GM23338 (cell line): Measurements from ENCODE around the gene INTS13. TPM values are rescaled to one million over a fixed set of nuclear protein-coding genes. Genes with fewer than 3 reads are reported as not detected.
A peak's percentile ranks its signal among the peaks of the same experiment; 100 is the strongest.

ENCODE experiments used
- ATAC-seq: fragments of 200-7000 bp; cut with Tn5 transposase; 3 replicates; pipeline ENCODE4 v1.9.1; 2020
- DNase-seq: peaks from one replicate; pipeline ENCODE4 v3.0.0-alpha.2; 2015; ENCODE audit warnings: low spot score
- H2AFZ ChIP-seq: fragments of 200-600 bp; sonication (generic); 2 replicates; pipeline ENCODE4 v1.8.0; 2016; ENCODE audit warnings: antibody characterized with exemption, mild to moderate bottlenecking, moderate library complexity
- H3F3A ChIP-seq: fragments of 200-600 bp; sonication (generic); replicated peaks from 2 replicates; pipeline ENCODE4 v1.8.0; 2017; ENCODE audit warnings: antibody characterized with exemption, mixed run types, low read depth
- H3K27ac ChIP-seq: fragments of 200-600 bp; sonication (generic); 2 replicates; pipeline ENCODE4 v1.6.1; 2016; ENCODE audit warnings: low read depth
- H3K27me3 ChIP-seq: fragments of 200-600 bp; sonication (generic); 2 replicates; pipeline ENCODE4 v1.8.0; 2016; ENCODE audit warnings: mild to moderate bottlenecking, mixed run types, moderate library complexity; ENCODE audit not compliant: insufficient read depth
- H3K36me3 ChIP-seq: fragments of 200-600 bp; sonication (generic); 2 replicates; pipeline ENCODE4 v1.8.0; 2016; ENCODE audit warnings: mild to moderate bottlenecking; ENCODE audit not compliant: insufficient read depth
- H3K4me1 ChIP-seq: fragments of 200-600 bp; sonication (generic); 2 replicates; pipeline ENCODE4 v1.8.0; 2016; ENCODE audit warnings: mild to moderate bottlenecking, moderate library complexity; ENCODE audit not compliant: insufficient read depth
- H3K4me2 ChIP-seq: fragments of 200-600 bp; sonication (generic); 2 replicates; pipeline ENCODE4 v1.7.1; 2017; ENCODE audit warnings: mixed run types
- H3K4me3 ChIP-seq: fragments of 200-600 bp; sonication (generic); 2 replicates; pipeline ENCODE4 v1.6.1; 2016; ENCODE audit warnings: mixed run types
- H3K79me2 ChIP-seq: fragments of 200-600 bp; sonication (generic); replicated peaks from 2 replicates; pipeline ENCODE4 v1.8.0; 2017; ENCODE audit warnings: mild to moderate bottlenecking; ENCODE audit not compliant: insufficient read depth
- H3K9me2 ChIP-seq: fragments of 200-600 bp; sonication (generic); 2 replicates; pipeline ENCODE4 v1.8.0; 2017; ENCODE audit not compliant: insufficient read depth
- H4K20me1 ChIP-seq: fragments of 200-600 bp; sonication (generic); replicated peaks from 2 replicates; pipeline ENCODE4 v1.8.0; 2017; ENCODE audit warnings: mild to moderate bottlenecking; ENCODE audit not compliant: insufficient read depth
- H3K27ac Mint-ChIP-seq: 2 replicates; pipeline ENCODE4 v1.8.0; 2020; ENCODE audit warnings: inconsistent platforms, mild to moderate bottlenecking, moderate library complexity, mixed read lengths
- H3K27me3 Mint-ChIP-seq: 3 replicates; pipeline ENCODE4 v1.8.0; 2022; ENCODE audit warnings: low read depth, mild to moderate bottlenecking, moderate library complexity, mixed read lengths, inconsistent platforms; ENCODE audit not compliant: insufficient read depth, poor library complexity
- H3K36me3 Mint-ChIP-seq: 3 replicates; pipeline ENCODE4 v1.8.0; 2021; ENCODE audit warnings: low read depth, mild to moderate bottlenecking, inconsistent platforms, moderate library complexity, mixed read lengths
- H3K4me1 Mint-ChIP-seq: 3 replicates; pipeline ENCODE4 v1.8.0; 2020; ENCODE audit warnings: mild to moderate bottlenecking, inconsistent platforms, mixed read lengths
- H3K4me3 Mint-ChIP-seq: 3 replicates; pipeline ENCODE4 v1.8.0; 2021; ENCODE audit warnings: moderate library complexity, mild to moderate bottlenecking, inconsistent platforms, mixed read lengths
- H3K9me3 Mint-ChIP-seq: 3 replicates; pipeline ENCODE4 v1.8.0; 2020; ENCODE audit warnings: moderate library complexity, mild to moderate bottlenecking, inconsistent platforms, mixed read lengths
- CREB1 ChIP-seq: fragments of 250-450 bp; sonication (Bioruptor Pico); IDR thresholded peaks from 2 replicates; pipeline ENCODE4 v1.5.0; 2020; ENCODE audit warnings: low read depth, mild to moderate bottlenecking, moderate library complexity
- EZH2 ChIP-seq: fragments of 200-600 bp; sonication (generic); IDR thresholded peaks from one replicate; pipeline ENCODE4 v1.8.0; 2017; ENCODE audit warnings: antibody characterized with exemption, mild to moderate bottlenecking, low read depth; ENCODE audit not compliant: unreplicated experiment
- JUNB ChIP-seq: IDR thresholded peaks from one replicate; pipeline ENCODE4 v1.6.1; 2016; ENCODE audit warnings: antibody characterized with exemption; ENCODE audit not compliant: unreplicated experiment
- NANOG ChIP-seq: IDR thresholded peaks from 2 replicates; pipeline ENCODE4 v1.6.1; 2016; ENCODE audit warnings: antibody characterized with exemption, borderline replicate concordance
- STAT1 ChIP-seq: IDR thresholded peaks from one replicate; pipeline ENCODE4 v1.6.1; 2016; ENCODE audit warnings: antibody characterized with exemption; ENCODE audit not compliant: unreplicated experiment
- ZNF114 ChIP-seq: fragments of 250-450 bp; sonication (Bioruptor Pico); IDR thresholded peaks from 2 replicates; pipeline ENCODE4 v1.5.0; 2020; ENCODE audit warnings: mild to moderate bottlenecking, moderate library complexity
- ZNF331 ChIP-seq: fragments of 250-450 bp; sonication (Bioruptor Pico); IDR thresholded peaks from 2 replicates; pipeline ENCODE4 v1.5.0; 2020; ENCODE audit warnings: low read depth, mild to moderate bottlenecking, moderate library complexity
- polyA plus RNA-seq: library from polyadenylated mRNA; unstranded; fragments of >200 nt; fragmentation: Nextera tagmentation; extraction: Ambion mirVana; gene quantifications from 2 replicates; pipeline ENCODE4 v1.2.1, GENCODE V29; 2016
- total RNA-seq: library from RNA; depleted of rRNA; stranded (reverse); fragments of >200 nt; shearing (Covaris generic); gene quantifications from 2 replicates; pipeline ENCODE4 v1.2.3, GENCODE V29; 2014
- TF ChIP-seq, protein P1 (sequence below): fragments of 250-450 bp; sonication (Bioruptor Pico); IDR thresholded peaks from 2 replicates; pipeline ENCODE4 v1.5.0; 2020; ENCODE audit warnings: mild to moderate bottlenecking, moderate library complexity
- TF ChIP-seq, protein P2 (sequence below): IDR thresholded peaks from 2 replicates; pipeline ENCODE4 v1.6.1; 2016; ENCODE audit warnings: antibody characterized with exemption
- TF ChIP-seq, protein P3 (sequence below), 2 experiments: fragments of 200-600 bp in 1 of 2; sonication (generic) in 1 of 2; conservative IDR thresholded peaks; 2 replicates each; pipeline versions ENCODE4 v1.5.1 to v1.6.1; 2016 to 2017; ENCODE audit warnings: antibody characterized with exemption in 2 of 2, low read depth in 2 of 2, mild to moderate bottlenecking in 2 of 2, moderate library complexity in 1 of 2

The INTS13 gene
- total and polyA plus RNA-seq, 2 experiments from 2014 or later, result 91.3 to 94.1 TPM

DNA sequence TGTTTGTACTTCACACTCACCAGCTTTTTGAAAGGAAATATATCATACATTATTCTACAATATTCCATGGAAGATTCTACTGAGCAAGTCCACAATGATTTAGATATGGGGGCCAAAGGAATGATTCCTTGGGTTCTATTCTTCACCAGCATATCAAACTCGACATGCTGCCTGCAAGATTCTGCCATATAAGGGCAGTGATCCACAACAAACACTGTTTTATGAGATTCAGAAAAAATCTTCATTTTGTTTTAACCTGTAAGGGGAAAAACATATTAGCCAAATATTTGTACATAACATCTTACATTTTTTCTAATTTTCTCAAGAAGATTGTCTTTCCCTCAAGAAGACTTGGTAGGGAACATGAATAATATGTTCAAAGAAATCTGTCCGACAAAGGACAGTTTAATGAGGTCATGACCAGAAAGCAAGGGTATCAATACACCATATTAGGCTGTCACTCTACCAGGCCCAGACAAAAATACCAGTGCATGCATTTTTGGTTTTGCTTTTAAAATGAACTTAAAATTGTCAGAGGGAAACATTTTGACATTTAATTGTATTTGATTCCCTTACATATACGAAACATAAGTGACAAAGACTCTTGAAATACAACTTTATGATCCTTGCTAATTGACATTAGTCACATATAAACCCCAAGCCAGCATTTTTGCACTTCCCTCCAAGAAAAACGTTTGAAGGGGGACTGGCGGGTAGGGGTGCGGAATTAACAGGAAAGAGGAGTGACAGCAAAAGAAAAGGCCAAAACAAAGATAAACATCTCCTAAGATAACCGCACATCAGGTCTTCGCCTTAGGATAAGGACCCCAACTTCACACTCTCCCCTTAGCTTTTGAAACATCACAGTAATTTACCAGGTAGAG, 980 bp downstream of the INTS13 start (continued):
- TF ChIP-seq ZNF331 (CRISPR knock-in tag) (no peak), NANOG (no peak), EZH2 (no peak)

GRCh38 chr12:26935636-26936378, 2.0 kb downstream of the INTS13 start:
- Histone ChIP-seq H3K4me3 (peak overlapping the region; percentile 92; the same call in 1 of the 2 replicates), H3F3A (no peaks in the 10 kb centered on the region)
- TF ChIP-seq, protein P1, sequence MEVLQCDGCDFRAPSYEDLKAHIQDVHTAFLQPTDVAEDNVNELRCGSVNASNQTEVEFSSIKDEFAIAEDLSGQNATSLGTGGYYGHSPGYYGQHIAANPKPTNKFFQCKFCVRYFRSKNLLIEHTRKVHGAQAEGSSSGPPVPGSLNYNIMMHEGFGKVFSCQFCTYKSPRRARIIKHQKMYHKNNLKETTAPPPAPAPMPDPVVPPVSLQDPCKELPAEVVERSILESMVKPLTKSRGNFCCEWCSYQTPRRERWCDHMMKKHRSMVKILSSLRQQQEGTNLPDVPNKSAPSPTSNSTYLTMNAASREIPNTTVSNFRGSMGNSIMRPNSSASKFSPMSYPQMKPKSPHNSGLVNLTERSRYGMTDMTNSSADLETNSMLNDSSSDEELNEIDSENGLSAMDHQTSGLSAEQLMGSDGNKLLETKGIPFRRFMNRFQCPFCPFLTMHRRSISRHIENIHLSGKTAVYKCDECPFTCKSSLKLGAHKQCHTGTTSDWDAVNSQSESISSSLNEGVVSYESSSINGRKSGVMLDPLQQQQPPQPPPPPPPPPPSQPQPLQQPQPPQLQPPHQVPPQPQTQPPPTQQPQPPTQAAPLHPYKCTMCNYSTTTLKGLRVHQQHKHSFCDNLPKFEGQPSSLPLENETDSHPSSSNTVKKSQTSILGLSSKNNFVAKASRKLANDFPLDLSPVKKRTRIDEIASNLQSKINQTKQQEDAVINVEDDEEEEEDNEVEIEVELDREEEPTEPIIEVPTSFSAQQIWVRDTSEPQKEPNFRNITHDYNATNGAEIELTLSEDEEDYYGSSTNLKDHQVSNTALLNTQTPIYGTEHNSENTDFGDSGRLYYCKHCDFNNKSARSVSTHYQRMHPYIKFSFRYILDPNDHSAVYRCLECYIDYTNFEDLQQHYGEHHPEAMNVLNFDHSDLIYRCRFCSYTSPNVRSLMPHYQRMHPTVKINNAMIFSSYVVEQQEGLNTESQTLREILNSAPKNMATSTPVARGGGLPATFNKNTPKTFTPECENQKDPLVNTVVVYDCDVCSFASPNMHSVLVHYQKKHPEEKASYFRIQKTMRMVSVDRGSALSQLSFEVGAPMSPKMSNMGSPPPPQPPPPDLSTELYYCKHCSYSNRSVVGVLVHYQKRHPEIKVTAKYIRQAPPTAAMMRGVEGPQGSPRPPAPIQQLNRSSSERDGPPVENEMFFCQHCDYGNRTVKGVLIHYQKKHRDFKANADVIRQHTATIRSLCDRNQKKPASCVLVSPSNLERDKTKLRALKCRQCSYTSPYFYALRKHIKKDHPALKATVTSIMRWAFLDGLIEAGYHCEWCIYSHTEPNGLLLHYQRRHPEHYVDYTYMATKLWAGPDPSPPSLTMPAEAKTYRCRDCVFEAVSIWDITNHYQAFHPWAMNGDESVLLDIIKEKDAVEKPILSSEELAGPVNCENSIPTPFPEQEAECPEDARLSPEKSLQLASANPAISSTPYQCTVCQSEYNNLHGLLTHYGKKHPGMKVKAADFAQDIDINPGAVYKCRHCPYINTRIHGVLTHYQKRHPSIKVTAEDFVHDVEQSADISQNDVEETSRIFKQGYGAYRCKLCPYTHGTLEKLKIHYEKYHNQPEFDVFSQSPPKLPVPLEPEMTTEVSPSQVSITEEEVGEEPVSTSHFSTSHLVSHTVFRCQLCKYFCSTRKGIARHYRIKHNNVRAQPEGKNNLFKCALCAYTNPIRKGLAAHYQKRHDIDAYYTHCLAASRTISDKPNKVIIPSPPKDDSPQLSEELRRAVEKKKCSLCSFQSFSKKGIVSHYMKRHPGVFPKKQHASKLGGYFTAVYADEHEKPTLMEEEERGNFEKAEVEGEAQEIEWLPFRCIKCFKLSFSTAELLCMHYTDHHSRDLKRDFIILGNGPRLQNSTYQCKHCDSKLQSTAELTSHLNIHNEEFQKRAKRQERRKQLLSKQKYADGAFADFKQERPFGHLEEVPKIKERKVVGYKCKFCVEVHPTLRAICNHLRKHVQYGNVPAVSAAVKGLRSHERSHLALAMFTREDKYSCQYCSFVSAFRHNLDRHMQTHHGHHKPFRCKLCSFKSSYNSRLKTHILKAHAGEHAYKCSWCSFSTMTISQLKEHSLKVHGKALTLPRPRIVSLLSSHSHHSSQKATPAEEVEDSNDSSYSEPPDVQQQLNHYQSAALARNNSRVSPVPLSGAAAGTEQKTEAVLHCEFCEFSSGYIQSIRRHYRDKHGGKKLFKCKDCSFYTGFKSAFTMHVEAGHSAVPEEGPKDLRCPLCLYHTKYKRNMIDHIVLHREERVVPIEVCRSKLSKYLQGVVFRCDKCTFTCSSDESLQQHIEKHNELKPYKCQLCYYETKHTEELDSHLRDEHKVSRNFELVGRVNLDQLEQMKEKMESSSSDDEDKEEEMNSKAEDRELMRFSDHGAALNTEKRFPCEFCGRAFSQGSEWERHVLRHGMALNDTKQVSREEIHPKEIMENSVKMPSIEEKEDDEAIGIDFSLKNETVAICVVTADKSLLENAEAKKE (CRISPR knock-in tag), result no peak
- TF ChIP-seq ZNF331 (CRISPR knock-in tag), result no peak
- TF ChIP-seq, protein P2, sequence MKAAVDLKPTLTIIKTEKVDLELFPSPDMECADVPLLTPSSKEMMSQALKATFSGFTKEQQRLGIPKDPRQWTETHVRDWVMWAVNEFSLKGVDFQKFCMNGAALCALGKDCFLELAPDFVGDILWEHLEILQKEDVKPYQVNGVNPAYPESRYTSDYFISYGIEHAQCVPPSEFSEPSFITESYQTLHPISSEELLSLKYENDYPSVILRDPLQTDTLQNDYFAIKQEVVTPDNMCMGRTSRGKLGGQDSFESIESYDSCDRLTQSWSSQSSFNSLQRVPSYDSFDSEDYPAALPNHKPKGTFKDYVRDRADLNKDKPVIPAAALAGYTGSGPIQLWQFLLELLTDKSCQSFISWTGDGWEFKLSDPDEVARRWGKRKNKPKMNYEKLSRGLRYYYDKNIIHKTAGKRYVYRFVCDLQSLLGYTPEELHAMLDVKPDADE, result no peak
- TF ChIP-seq ZNF114 (CRISPR knock-in tag), result no peak
- no peak for TF ChIP-seq CREB1 (CRISPR knock-in tag)
- TF ChIP-seq NANOG, result no peak
- TF ChIP-seq, protein P3, sequence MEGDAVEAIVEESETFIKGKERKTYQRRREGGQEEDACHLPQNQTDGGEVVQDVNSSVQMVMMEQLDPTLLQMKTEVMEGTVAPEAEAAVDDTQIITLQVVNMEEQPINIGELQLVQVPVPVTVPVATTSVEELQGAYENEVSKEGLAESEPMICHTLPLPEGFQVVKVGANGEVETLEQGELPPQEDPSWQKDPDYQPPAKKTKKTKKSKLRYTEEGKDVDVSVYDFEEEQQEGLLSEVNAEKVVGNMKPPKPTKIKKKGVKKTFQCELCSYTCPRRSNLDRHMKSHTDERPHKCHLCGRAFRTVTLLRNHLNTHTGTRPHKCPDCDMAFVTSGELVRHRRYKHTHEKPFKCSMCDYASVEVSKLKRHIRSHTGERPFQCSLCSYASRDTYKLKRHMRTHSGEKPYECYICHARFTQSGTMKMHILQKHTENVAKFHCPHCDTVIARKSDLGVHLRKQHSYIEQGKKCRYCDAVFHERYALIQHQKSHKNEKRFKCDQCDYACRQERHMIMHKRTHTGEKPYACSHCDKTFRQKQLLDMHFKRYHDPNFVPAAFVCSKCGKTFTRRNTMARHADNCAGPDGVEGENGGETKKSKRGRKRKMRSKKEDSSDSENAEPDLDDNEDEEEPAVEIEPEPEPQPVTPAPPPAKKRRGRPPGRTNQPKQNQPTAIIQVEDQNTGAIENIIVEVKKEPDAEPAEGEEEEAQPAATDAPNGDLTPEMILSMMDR (conservative IDR thresholded peaks at IDR 0.05; ENCODE audit: low read depth in 2 of 2), result no peak
- TF ChIP-seq JUNB, result no peak
- no peak for TF ChIP-seq STAT1

More at GRCh38 chr12:26935636-26936378, 2.0 kb downstream of the INTS13 start:
- Histone ChIP-seq H3K27me3 (no peaks in the 10 kb centered on the region), H3K9me2 (no peaks in the 10 kb centered on the region), H3K36me3 (no peaks in the 10 kb centered on the region), H4K20me1 (peaks cover 19% of the 10 kb centered on the region), H3K4me2 (no peak overlapping the region), H3K79me2 (peaks cover 84% of the 10 kb centered on the region), H3K4me1 (peaks cover 27% of the 10 kb centered on the region), H2AFZ (no peak overlapping the region), H3K27ac (no peak overlapping the region)
- Mint-ChIP-seq H3K27me3 (peaks cover 10% of the 10 kb centered on the region), H3K4me1 (peaks cover 15% of the 10 kb centered on the region), H3K36me3 (peaks cover 18% of the 10 kb centered on the region), H3K27ac (no peak overlapping the region), H3K4me3 (peak overlapping the region; percentile 91; the same call in 1 of the 3 replicates), H3K9me3 (peaks cover 3% of the 10 kb centered on the region; the same call in 2 of the 3 replicates)
- DNase-seq (no peak), ATAC-seq (no peak)
